ENCODE measurements around the gene FOXO6.
"Not testable (repeated sequence)": the region's sequence is repeated elsewhere in the genome, so short reads cannot be mapped to it uniquely, and the experiment has no call there.

Gene FOXO6

GRCh38 chr1:41329662-41330587, 31.3 kb upstream of the FOXO6 start:
- DNase-seq = no peak

- DNase-seq = peak in 1 of 2 donors; percentile 5
Measured at GRCh38 chr1:41330588-41331545, 30.4 kb upstream of the FOXO6 start.

- no peak for DNase-seq
Measured at GRCh38 chr1:41331546-41331917, 29.7 kb upstream of the FOXO6 start.

GRCh38 chr1:41332161-41332560, 29.1 kb upstream of the FOXO6 start:
- not testable (repeated sequence) for DNase-seq

GRCh38 chr1:41333146-41333784, 28.0 kb upstream of the FOXO6 start:
- DNase-seq = peak; percentile 6 to 33

- DNase-seq = no peak
Measured at GRCh38 chr1:41338820-41339219, 22.4 kb upstream of the FOXO6 start.

- DNase-seq = no peak
Measured at GRCh38 chr1:41340655-41341364, 20.4 kb upstream of the FOXO6 start.

- DNase-seq = no peak
Measured at GRCh38 chr1:41341365-41341683, 19.9 kb upstream of the FOXO6 start.

- no peak for DNase-seq
Measured at GRCh38 chr1:41341772-41342562, 19.3 kb upstream of the FOXO6 start.

GRCh38 chr1:41342774-41343355, 18.4 kb upstream of the FOXO6 start:
- DNase-seq = no peak

- DNase-seq = no peak
Measured at GRCh38 chr1:41343790-41344699, 17.2 kb upstream of the FOXO6 start.

- no peak for DNase-seq
Measured at GRCh38 chr1:41344708-41345159, 16.5 kb upstream of the FOXO6 start.

GRCh38 chr1:41345434-41346075, 15.7 kb upstream of the FOXO6 start:
- DNase-seq = no peak

- no peak for DNase-seq
Measured at GRCh38 chr1:41347276-41347675, 14.0 kb upstream of the FOXO6 start.

GRCh38 chr1:41348394-41348793, 12.8 kb upstream of the FOXO6 start:
- DNase-seq = no peak

GRCh38 chr1:41349361-41350054, 11.7 kb upstream of the FOXO6 start:
- no peak for DNase-seq

GRCh38 chr1:41350055-41350378, 11.2 kb upstream of the FOXO6 start:
- no peak for DNase-seq

GRCh38 chr1:41351262-41352151, 9.7 kb upstream of the FOXO6 start:
- DNase-seq = no peak
